DOHH2 (cell line): ENCODE data around the gene CAPN1.

Experiments
- H3F3A ChIP-seq: fragments of 200-600 bp; sonication (generic), shearing (Covaris generic); 2 replicates; pipeline ENCODE4 v1.6.0; 2016; ENCODE audit warnings: antibody characterized with exemption, mild to moderate bottlenecking; ENCODE audit not compliant: control insufficient read depth, insufficient read depth
- H3K27ac ChIP-seq: fragments of 200-600 bp; sonication (generic); 2 replicates; pipeline ENCODE4 v1.5.1; 2014; ENCODE audit warnings: low read depth, mild to moderate bottlenecking, low read length, moderate library complexity
- H3K27me3 ChIP-seq: fragments of 200-600 bp; sonication (generic); 2 replicates; pipeline ENCODE4 v1.6.1; 2014; ENCODE audit warnings: mild to moderate bottlenecking, low read length, mixed read lengths; ENCODE audit not compliant: control insufficient read depth
- H3K36me3 ChIP-seq: fragments of 200-600 bp; sonication (generic); 2 replicates; pipeline ENCODE4 v1.6.1; 2014; ENCODE audit warnings: mild to moderate bottlenecking, low read length, moderate library complexity, mixed read lengths; ENCODE audit not compliant: control insufficient read depth
- H3K4me1 ChIP-seq: fragments of 200-600 bp; sonication (generic); 2 replicates; pipeline ENCODE4 v1.6.1; 2014; ENCODE audit warnings: mild to moderate bottlenecking, low read length, mixed read lengths; ENCODE audit not compliant: control insufficient read depth
- H3K4me2 ChIP-seq: fragments of 200-600 bp; sonication (generic); 2 replicates; pipeline ENCODE4 v1.6.0; 2014; ENCODE audit warnings: mild to moderate bottlenecking, low read length, moderate library complexity
- H3K4me3 ChIP-seq: fragments of 200-600 bp; sonication (generic); 2 replicates; pipeline ENCODE4 v1.5.1; 2014; ENCODE audit warnings: mild to moderate bottlenecking, low read length, mixed read lengths
- H3K79me2 ChIP-seq: fragments of 200-600 bp; sonication (generic); 2 replicates; pipeline ENCODE4 v1.6.1; 2014; ENCODE audit warnings: mild to moderate bottlenecking, low read length, mixed read lengths; ENCODE audit not compliant: control insufficient read depth
- H3K9me2 ChIP-seq: fragments of 200-600 bp; sonication (generic); replicated peaks from 2 replicates; pipeline ENCODE4 v1.6.1; 2014; ENCODE audit warnings: mild to moderate bottlenecking, low read length, mixed read lengths; ENCODE audit not compliant: control insufficient read depth
- H3K9me3 ChIP-seq: fragments of 200-600 bp; sonication (generic); 2 replicates; pipeline ENCODE4 v1.6.1; 2014; ENCODE audit warnings: antibody characterized with exemption, low read length, mixed read lengths; ENCODE audit not compliant: control insufficient read depth, insufficient read depth
- H4K20me1 ChIP-seq: fragments of 200-600 bp; sonication (generic); 2 replicates; pipeline ENCODE4 v1.6.0; 2014; ENCODE audit warnings: low read depth, mild to moderate bottlenecking, antibody characterized with exemption, low read length, moderate library complexity; ENCODE audit not compliant: control insufficient read depth, insufficient read depth
- EZH2phosphoT487 ChIP-seq: fragments of 200-600 bp; sonication (generic); IDR thresholded peaks from 2 replicates; pipeline ENCODE4 v1.6.1; 2017; ENCODE audit warnings: borderline replicate concordance, mild to moderate bottlenecking, antibody characterized with exemption, low read length, moderate library complexity, mixed read lengths
- TF ChIP-seq, protein P1 (sequence below): fragments of 200-600 bp; sonication (generic); IDR thresholded peaks from one replicate; pipeline ENCODE4 v1.5.1; 2014; ENCODE audit warnings: antibody characterized with exemption, mild to moderate bottlenecking, low read depth, low read length; ENCODE audit not compliant: poor library complexity, severe bottlenecking

The CAPN1 gene

GRCh38 chr11:65133724-65134123 is 48.0 kb upstream of the CAPN1 start:
- Histone ChIP-seq H3K36me3 (peaks cover 54% of the 10 kb centered on the region), H3K27me3 (no peaks in the 10 kb centered on the region), H3K4me3 (peak overlapping the region; percentile 99), H3F3A (peaks cover 43% of the 10 kb centered on the region), H3K9me3 (no peaks in the 10 kb centered on the region), H4K20me1 (peaks cover 23% of the 10 kb centered on the region; the same call in 1 of the 2 replicates), H3K27ac (peak overlapping the region; percentile 100), H3K9me2 (no peaks in the 10 kb centered on the region), H3K4me1 (peaks cover 54% of the 10 kb centered on the region), H3K4me2 (peak overlapping the region; percentile 99), H3K79me2 (peaks cover 58% of the 10 kb centered on the region)
- TF ChIP-seq EZH2phosphoT487: no peak
- TF ChIP-seq, protein P1, sequence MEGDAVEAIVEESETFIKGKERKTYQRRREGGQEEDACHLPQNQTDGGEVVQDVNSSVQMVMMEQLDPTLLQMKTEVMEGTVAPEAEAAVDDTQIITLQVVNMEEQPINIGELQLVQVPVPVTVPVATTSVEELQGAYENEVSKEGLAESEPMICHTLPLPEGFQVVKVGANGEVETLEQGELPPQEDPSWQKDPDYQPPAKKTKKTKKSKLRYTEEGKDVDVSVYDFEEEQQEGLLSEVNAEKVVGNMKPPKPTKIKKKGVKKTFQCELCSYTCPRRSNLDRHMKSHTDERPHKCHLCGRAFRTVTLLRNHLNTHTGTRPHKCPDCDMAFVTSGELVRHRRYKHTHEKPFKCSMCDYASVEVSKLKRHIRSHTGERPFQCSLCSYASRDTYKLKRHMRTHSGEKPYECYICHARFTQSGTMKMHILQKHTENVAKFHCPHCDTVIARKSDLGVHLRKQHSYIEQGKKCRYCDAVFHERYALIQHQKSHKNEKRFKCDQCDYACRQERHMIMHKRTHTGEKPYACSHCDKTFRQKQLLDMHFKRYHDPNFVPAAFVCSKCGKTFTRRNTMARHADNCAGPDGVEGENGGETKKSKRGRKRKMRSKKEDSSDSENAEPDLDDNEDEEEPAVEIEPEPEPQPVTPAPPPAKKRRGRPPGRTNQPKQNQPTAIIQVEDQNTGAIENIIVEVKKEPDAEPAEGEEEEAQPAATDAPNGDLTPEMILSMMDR: no peak

DNA sequence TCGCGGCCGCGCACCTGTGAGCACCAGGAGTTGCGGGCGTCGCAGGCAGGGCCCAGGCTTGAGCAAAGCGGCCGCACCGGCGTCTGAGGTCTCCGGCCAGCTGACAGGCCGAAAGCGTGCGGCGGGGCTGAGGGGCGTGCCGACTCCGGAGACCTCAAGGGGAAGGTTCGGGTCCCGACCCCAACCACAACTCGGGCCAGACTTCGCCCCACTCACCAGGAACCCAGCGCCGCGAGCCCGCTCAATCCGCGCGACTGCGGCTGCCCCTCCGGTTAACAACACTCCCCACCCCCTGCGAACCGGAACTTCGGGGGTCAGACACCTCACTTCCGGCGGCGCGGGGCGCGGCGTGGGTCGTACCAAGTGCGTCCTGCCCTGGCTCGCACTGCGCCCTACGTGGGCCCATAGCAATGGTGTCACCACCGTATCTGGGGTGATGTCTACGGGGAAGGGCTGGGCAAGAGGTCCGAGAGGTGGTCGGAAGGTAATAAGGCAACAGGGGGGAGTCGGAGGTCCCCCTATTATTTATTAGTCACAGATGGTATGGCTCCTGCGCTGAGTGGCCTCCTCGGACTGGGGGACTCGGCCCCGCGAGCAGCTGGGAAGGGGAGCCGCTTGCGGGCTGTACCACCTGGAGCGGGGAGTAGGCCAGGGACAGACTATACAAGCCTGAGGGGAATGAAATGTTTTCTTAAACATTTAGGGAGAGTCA is 47.3 kb upstream of the CAPN1 start, which contains the start of gene SYVN1:
TSS of gene SYVN1 (minus strand) at position 280 of the 712 bp plus-strand sequence. CDS start 918 bp downstream, outside the sequence.
- peaks cover 18% of the 10 kb centered on the region; the same call in 1 of the 2 replicates for H4K20me1 ChIP-seq
- H3K9me2 ChIP-seq: no peaks in the 10 kb centered on the region
- peaks cover 47% of the 10 kb centered on the region for H3K36me3 ChIP-seq
- H3K4me1 ChIP-seq: peaks cover 50% of the 10 kb centered on the region
- H3K4me3 ChIP-seq: peak within 1 kb of the TSS; percentile 99
- H3K4me2 ChIP-seq: peak within 1 kb of the TSS; percentile 99
- peaks cover 58% of the 10 kb centered on the region for H3K79me2 ChIP-seq
- H3F3A ChIP-seq: peaks cover 36% of the 10 kb centered on the region
- TF ChIP-seq, protein P1: no peak
- TF ChIP-seq EZH2phosphoT487: no peak
- H3K27me3 ChIP-seq: no peaks in the 10 kb centered on the region
- no peaks in the 10 kb centered on the region for H3K9me3 ChIP-seq
- H3K27ac ChIP-seq: peak within 1 kb of the TSS; percentile 100

- peak overlapping the region; percentile 99 for H3K4me3 ChIP-seq
- peaks cover 43% of the 10 kb centered on the region for H3K4me1 ChIP-seq
- no peaks in the 10 kb centered on the region for H3K9me3 ChIP-seq
- H3F3A ChIP-seq: peaks cover 29% of the 10 kb centered on the region
- peak overlapping the region; percentile 99 for H3K4me2 ChIP-seq
- no peaks in the 10 kb centered on the region for H3K9me2 ChIP-seq
- no peak for TF ChIP-seq EZH2phosphoT487
- TF ChIP-seq, protein P1: no peak
- H3K36me3 ChIP-seq: peaks cover 40% of the 10 kb centered on the region
- peaks cover 12% of the 10 kb centered on the region; the same call in 1 of the 2 replicates for H4K20me1 ChIP-seq
- H3K79me2 ChIP-seq: peaks cover 51% of the 10 kb centered on the region
- H3K27me3 ChIP-seq: no peaks in the 10 kb centered on the region
- H3K27ac ChIP-seq: peak overlapping the region; percentile 100
Measured at GRCh38 chr11:65134952-65135632, 46.6 kb upstream of the CAPN1 start.
